Measurements from ENCODE around the gene ITGB4.

- no peak for TF ChIP-seq ATF1 (CRISPR knock-in tag; IDR thresholded peaks at IDR 0.05)
- TF ChIP-seq ATF1 (tag; IDR thresholded peaks at IDR 0.05), result no peak
- no peak for TF ChIP-seq NFIC (IDR thresholded peaks at IDR 0.05)
- TF ChIP-seq CTCF (IDR thresholded peaks at IDR 0.05 in 2 of 3, conservative IDR thresholded peaks at IDR 0.05 in 1 of 3; ENCODE audit: insufficient read depth in 2 of 3, low read depth in 1 of 3, low read length in 3 of 3), result no peak
- no peak for TF ChIP-seq TAF1 (IDR thresholded peaks at IDR 0.05; ENCODE audit: control insufficient read depth, extremely low read depth, insufficient read depth, low read length, severe bottlenecking)
- no peak for TF ChIP-seq LEF1 (IDR thresholded peaks at IDR 0.05)
- no peak for TF ChIP-seq E2F4 (CRISPR knock-in tag; IDR thresholded peaks at IDR 0.05; ENCODE audit: low read depth)
Measured at GRCh38 chr17:75722542-75723095, 1.4 kb downstream of the ITGB4 start.

Data from K562 (cell line).